Tibial nerve (tissue), 4 donors: Measurements from ENCODE around the gene DHCR7.

ENCODE experiments used
- EP300 ChIP-seq, 2 donors: sonication (generic); formaldehyde crosslinking; IDR thresholded peaks; one replicate each; pipeline ENCODE4 v1.6.1; 2017; ENCODE audit warnings: antibody characterized with exemption in 2 of 2, mild to moderate bottlenecking in 1 of 2
- TF ChIP-seq, protein P1 (sequence below), 5 experiments: fragments of 200-600 bp in 3 of 5; fragments of 450-650 bp in 2 of 5; sonication (generic) in 3 of 5; IDR thresholded peaks; one replicate each; pipeline ENCODE4 v1.5.1; 2016 to 2019; ENCODE audit warnings: antibody characterized with exemption in 5 of 5, mild to moderate bottlenecking in 3 of 5, moderate library complexity in 2 of 5

DNA sequence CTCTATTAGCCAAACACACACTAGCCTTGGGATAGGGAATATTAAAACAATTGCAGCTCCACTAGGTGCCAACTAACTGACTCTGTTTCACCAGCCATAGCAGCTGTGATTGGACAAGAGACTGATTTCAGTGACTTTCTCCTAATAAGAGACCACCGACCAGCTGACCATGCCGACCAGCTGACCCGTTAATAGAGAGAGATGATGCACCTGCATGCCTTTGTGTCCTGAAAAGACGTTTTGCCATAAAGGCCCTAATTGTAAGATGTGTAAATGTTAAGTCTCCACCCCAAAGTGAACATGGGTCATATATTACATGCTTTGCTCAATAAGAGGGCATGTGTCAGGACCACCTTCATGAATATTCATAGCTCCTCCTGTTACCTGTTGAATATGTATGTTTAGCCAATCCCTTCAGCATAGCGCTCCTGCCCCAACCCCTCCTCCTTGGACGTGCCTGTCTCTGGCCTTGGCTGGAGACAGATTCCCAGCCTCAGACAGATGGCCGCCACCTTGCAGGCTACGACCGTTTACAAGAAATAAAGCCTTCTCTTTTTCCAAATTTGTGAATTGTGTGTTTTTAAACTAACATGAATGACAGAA lies 3.5 kb upstream of the DHCR7 start:
- no peak for TF ChIP-seq EP300 (IDR thresholded peaks at IDR 0.05)
- TF ChIP-seq, protein P1, sequence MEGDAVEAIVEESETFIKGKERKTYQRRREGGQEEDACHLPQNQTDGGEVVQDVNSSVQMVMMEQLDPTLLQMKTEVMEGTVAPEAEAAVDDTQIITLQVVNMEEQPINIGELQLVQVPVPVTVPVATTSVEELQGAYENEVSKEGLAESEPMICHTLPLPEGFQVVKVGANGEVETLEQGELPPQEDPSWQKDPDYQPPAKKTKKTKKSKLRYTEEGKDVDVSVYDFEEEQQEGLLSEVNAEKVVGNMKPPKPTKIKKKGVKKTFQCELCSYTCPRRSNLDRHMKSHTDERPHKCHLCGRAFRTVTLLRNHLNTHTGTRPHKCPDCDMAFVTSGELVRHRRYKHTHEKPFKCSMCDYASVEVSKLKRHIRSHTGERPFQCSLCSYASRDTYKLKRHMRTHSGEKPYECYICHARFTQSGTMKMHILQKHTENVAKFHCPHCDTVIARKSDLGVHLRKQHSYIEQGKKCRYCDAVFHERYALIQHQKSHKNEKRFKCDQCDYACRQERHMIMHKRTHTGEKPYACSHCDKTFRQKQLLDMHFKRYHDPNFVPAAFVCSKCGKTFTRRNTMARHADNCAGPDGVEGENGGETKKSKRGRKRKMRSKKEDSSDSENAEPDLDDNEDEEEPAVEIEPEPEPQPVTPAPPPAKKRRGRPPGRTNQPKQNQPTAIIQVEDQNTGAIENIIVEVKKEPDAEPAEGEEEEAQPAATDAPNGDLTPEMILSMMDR (IDR thresholded peaks at IDR 0.05) = no peak
